KBM-7 (cell line): Measurements from ENCODE around the gene VWA7.
"Not testable (repeated sequence)": the region's sequence is repeated elsewhere in the genome, so short reads cannot be mapped to it uniquely, and the experiment has no call there.

Experiments
- DNase-seq: peaks from one replicate; pipeline ENCODE4 v3.0.0-alpha.2; 2015
- in situ Hi-C: fragments of 300-500 bp; cut with MboI; formaldehyde crosslinking; loops from 2 replicates; pipeline ENCODE4 v1.14.3; 2020; ENCODE audit warnings: low sequenced_read_pairs, low pct_unique_long_range_greater_than_20kb, mixed read lengths

Gene VWA7

GRCh38 chr6:31776989-31777666, at the start of gene VWA7:
TSS of gene VWA7 (minus strand) at chr6:31777328. CDS start at chr6:31776779, 549 bp downstream.
- in situ Hi-C loops = no loop called here

GRCh38 chr6:31826793-31827285, 49.7 kb upstream of the VWA7 start:
- in situ Hi-C loops = no loop called here
- no peak for DNase-seq

More at GRCh38 chr6:31776989-31777666, at the start of gene VWA7:
- DNase-seq = peak; percentile 94

- in situ Hi-C loops = no loop called here
- DNase-seq = no peak
Observed at GRCh38 chr6:31825553-31825952, 48.4 kb upstream of the VWA7 start.

- peak; percentile 59 for DNase-seq
- in situ Hi-C loops = not testable (repeated sequence)
Observed at GRCh38 chr6:31823592-31824196, 46.6 kb upstream of the VWA7 start.

- in situ Hi-C loops = no loop called here
- peak; percentile 84 for DNase-seq
Observed at GRCh38 chr6:31822036-31822821, 45.1 kb upstream of the VWA7 start.

- DNase-seq = peak; percentile 77
- in situ Hi-C loops = no loop called here
Observed at GRCh38 chr6:31821301-31822035, 44.3 kb upstream of the VWA7 start.

- in situ Hi-C loops = not testable (repeated sequence)
Observed at GRCh38 chr6:31820399-31820798, 43.3 kb upstream of the VWA7 start.

GRCh38 chr6:31819871-31820299, 42.8 kb upstream of the VWA7 start:
- DNase-seq = no peak
- in situ Hi-C loops = no loop called here

More at GRCh38 chr6:31820399-31820798, 43.3 kb upstream of the VWA7 start:
- DNase-seq = not testable (repeated sequence)

GRCh38 chr6:31817929-31818511, 40.9 kb upstream of the VWA7 start:
- in situ Hi-C loops, DNase-seq: not testable (repeated sequence)

- DNase-seq, in situ Hi-C loops: not testable (repeated sequence)
Observed at GRCh38 chr6:31817133-31817928, 40.2 kb upstream of the VWA7 start.

- in situ Hi-C loops = no loop called here
- peak; percentile 97 for DNase-seq
Observed at GRCh38 chr6:31815025-31815838, 38.1 kb upstream of the VWA7 start, which contains the start of the genes HSPA1A and HSPA1L. TSS of gene HSPA1A (plus strand) at chr6:31815543. CDS start at chr6:31815757, 214 bp downstream. TSS of gene HSPA1L (minus strand) at chr6:31815283. CDS start at chr6:31811972, 3,311 bp downstream.

GRCh38 chr6:31814677-31815024, 37.5 kb upstream of the VWA7 start:
- peak; percentile 89 for DNase-seq
- in situ Hi-C loops = no loop called here

GRCh38 chr6:31813465-31813849, 36.3 kb upstream of the VWA7 start:
- DNase-seq = no peak
- in situ Hi-C loops = no loop called here

GRCh38 chr6:31811645-31812044, 34.5 kb upstream of the VWA7 start:
- no peak for DNase-seq
- in situ Hi-C loops = no loop called here

- in situ Hi-C loops, DNase-seq: not testable (repeated sequence)
Observed at GRCh38 chr6:31808599-31808998, 31.5 kb upstream of the VWA7 start.

- in situ Hi-C loops = no loop called here
- peak; percentile 99 for DNase-seq
Observed at GRCh38 chr6:31806470-31807272, 29.5 kb upstream of the VWA7 start, which contains the start of gene LSM2. TSS of gene LSM2 (minus strand) at chr6:31806966. CDS start at chr6:31806757, 209 bp downstream.
